Measurements from ENCODE around the gene GDPD2.

The GDPD2 gene

DNA sequence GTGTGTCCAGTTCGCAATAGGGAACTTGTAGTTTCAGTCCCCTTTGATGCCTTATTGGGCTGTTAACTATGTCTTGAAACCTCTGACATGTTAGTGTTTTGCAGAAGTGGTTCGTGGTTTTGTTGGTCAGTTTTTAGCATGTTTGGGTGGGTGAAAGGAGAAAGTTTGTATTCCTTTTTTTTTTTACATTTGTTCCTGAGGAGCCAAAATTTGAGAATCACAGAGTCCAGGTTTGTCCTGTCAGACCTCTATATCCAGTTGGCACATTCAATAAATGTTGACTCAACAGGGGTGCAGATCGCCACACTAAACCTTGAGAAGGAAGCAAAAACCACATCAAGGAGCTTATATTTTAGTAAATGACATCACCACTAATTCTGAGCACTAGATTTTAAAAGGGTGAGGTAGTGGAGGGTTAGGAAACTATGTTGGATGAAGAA, 47.8 kb downstream of the GDPD2 start:
- peaks cover 5% of the 10 kb centered on the region for H3K36me3 ChIP-seq (ENCODE audit: insufficient read depth, low read length)
- no peaks in the 10 kb centered on the region for H3K9me3 ChIP-seq (ENCODE audit: low read length)
- no peak overlapping the region for H2AFZ ChIP-seq (ENCODE audit: low read depth, low read length)
- no peak overlapping the region for H3K4me3 ChIP-seq (ENCODE audit: low read length)
- H3K27me3 ChIP-seq (ENCODE audit: insufficient read depth, low read length): no peaks in the 10 kb centered on the region
- no peaks in the 10 kb centered on the region for H3K4me1 ChIP-seq (ENCODE audit: insufficient read depth, low read length)

DNA sequence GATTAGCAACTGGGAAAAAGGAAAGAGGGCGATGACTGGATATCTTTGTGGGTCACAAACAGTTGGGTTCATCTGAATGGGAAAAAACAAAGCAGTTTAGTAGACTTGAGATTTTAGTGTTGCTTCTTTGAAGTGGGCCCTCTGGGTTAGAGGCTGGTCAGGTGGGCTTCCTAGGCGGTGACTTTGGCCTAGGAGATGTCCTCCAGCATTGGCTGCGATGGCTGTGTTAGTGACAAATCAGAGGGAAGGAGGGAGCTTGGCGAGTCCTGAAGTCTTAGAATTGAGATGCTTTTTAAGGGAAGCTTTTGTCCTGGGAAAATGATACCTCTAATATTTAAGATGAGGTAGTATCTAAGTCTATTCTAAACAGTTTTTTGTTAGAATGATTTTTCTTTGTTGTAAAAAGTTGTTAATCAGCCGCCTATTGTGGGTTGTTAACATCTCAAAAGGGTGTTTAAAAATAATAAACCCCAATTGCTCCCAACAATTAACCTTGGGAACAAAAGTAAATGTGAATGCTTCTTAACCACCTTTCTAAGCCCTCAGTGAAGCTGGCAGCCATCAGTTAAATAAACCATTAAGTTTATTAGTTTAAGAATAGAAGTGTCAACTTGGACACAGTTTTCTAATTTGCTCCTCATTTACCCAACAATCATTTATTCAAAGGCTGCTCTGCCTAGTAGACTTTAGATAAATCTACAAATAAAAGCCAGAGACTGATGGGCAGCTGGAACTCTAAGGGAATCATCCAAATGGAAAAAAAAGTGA, 53.2 kb downstream of the GDPD2 start:
- peaks cover 18% of the 10 kb centered on the region for H3K4me1 ChIP-seq (ENCODE audit: insufficient read depth, low read length)
- peaks cover 18% of the 10 kb centered on the region for H3K36me3 ChIP-seq (ENCODE audit: insufficient read depth, low read length)
- no peaks in the 10 kb centered on the region for H3K9me3 ChIP-seq (ENCODE audit: low read length)
- H3K27me3 ChIP-seq (ENCODE audit: insufficient read depth, low read length): no peaks in the 10 kb centered on the region
- no peak overlapping the region for H2AFZ ChIP-seq (ENCODE audit: low read depth, low read length)
- H3K4me3 ChIP-seq (ENCODE audit: low read length): no peak overlapping the region

DNA sequence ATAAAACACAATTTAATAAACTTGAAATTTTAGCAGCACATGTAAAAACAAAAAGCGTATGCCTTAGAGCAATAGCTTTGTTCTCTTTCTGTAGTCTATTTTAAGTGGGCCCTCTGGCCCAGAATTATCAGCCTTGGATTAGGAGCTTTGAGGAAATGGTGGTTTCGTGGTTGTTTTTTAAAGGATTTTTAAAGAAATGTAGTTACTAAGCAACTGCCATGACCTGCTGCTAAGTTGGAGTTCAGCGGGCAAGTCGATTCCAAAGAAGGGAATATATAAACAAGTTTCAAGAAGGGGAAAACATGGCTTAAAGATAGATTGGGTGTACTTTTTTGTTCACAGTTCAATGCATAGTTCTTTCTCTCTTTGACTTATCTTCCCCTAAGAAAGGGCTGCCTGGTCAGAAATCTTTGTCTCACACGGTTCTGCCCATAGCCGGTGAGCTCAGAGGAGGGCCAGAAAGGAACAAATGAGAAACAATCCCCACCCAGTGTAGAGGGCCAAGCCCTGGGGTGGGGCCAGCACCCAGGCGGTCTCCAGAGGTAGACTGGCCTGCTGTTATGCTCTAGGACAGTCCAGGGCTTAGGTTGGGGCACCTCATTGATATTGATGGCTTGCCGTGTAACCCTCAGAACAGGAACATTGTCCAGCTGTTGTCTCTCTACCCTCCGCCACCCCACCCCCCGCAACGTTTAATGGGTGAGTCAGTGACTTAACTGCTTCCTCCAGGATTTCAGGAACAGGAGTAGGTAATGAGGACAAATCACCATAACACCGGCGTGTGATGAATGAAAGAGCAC, 54.0 kb downstream of the GDPD2 start:
- Histone ChIP-seq H3K36me3 (ENCODE audit: insufficient read depth, low read length) (peaks cover 23% of the 10 kb centered on the region), H3K27me3 (ENCODE audit: insufficient read depth, low read length) (no peaks in the 10 kb centered on the region), H3K9me3 (ENCODE audit: low read length) (no peaks in the 10 kb centered on the region), H2AFZ (ENCODE audit: low read depth, low read length) (no peak overlapping the region), H3K4me3 (ENCODE audit: low read length) (no peak overlapping the region), H3K4me1 (ENCODE audit: insufficient read depth, low read length) (peaks cover 18% of the 10 kb centered on the region)

DNA sequence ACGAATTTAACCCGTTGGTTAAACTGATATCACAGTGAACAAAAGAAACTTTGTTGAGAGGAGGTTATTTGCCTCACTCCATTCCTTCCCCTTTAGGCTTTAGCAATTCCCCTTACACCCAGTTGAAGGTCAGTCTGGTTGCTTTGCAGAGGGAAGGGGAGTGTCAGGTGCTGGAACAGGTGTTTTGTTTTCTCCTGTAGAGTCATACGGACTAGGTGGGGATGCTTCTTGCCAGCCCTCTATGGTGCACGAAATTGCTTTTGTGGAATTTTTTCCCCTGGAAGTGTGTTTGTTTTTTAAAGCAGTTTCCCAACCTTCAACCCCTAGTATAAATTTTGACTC, 54.6 kb downstream of the GDPD2 start:
- H3K4me3 ChIP-seq (ENCODE audit: low read length): no peak overlapping the region
- H2AFZ ChIP-seq (ENCODE audit: low read depth, low read length): no peak overlapping the region
- H3K27me3 ChIP-seq (ENCODE audit: insufficient read depth, low read length): no peaks in the 10 kb centered on the region
- H3K9me3 ChIP-seq (ENCODE audit: low read length): no peaks in the 10 kb centered on the region
- peaks cover 18% of the 10 kb centered on the region for H3K4me1 ChIP-seq (ENCODE audit: insufficient read depth, low read length)
- H3K36me3 ChIP-seq (ENCODE audit: insufficient read depth, low read length): peaks cover 24% of the 10 kb centered on the region

DNA sequence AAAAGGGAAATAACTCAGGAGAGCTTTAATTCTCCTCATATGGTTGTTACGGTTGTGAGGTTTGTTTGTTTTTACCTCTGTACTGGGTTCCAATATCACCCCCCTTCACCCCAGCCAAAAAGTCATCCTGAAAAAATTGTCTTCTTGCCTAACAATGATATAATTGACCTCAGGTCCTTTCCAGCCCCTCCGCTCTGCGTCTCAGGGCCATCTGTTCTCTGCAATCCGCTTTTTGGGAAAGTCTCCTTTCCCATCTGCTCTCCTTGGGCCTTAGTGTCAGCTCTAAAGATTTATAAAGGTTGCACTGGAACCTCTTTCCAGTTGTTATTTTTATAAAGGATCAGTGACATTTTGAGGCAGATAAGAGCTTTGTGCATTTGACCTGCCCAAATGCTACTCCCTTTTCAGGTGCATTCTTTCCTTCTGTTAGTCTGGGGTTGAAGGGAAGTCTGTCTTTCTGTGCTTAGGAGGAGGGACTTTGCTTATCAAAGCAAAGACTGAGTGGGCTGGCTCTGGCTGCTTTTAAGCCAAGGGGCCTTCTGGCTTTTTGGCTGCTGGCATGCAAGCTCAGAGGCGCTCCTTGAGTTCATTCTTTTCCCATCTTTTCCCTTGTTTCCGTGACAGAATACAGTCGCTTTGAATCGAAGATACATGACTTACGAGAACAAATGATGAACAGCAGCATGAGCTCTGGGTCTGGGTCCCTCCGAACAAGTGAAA, 55.6 kb downstream of the GDPD2 start:
- Histone ChIP-seq H3K4me3 (ENCODE audit: low read length) (no peak overlapping the region), H2AFZ (ENCODE audit: low read depth, low read length) (no peak overlapping the region), H3K9me3 (ENCODE audit: low read length) (no peaks in the 10 kb centered on the region), H3K36me3 (ENCODE audit: insufficient read depth, low read length) (peaks cover 29% of the 10 kb centered on the region), H3K4me1 (ENCODE audit: insufficient read depth, low read length) (peaks cover 18% of the 10 kb centered on the region), H3K27me3 (ENCODE audit: insufficient read depth, low read length) (no peaks in the 10 kb centered on the region)

DNA sequence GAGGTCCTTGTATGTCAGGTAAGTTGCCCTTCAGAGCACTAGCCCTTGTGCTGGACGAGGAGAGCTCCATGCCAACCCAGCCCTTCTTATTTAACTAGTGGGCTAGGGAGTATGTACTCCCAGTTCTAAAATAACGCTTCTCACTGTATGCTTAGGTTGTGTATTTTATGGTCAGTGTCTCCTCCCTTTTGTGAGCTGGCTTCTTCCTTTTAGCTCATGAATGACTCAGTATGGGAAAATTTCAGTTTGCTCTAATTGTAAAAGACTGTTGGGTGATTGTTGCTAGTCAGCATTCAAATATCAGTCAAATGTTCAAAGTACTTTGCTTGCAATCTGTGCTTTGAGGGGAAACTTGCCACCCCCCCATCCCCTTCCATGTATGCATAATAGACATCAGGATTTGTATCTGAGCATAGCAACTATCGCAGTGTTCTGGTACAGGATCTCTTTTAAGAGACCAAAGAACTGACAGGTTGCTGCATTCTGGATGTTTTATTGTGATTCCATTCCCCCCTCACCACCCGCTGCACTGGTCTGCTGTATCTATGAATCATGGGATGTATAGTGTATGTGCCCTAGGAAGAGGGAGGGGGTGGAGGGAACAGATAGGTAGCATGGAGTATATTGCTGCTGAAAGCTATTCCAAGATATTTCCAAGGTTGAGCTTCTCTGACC, 56.3 kb downstream of the GDPD2 start:
- no peak overlapping the region for H2AFZ ChIP-seq (ENCODE audit: low read depth, low read length)
- H3K9me3 ChIP-seq (ENCODE audit: low read length): no peaks in the 10 kb centered on the region
- peaks cover 18% of the 10 kb centered on the region for H3K4me1 ChIP-seq (ENCODE audit: insufficient read depth, low read length)
- no peak overlapping the region for H3K4me3 ChIP-seq (ENCODE audit: low read length)
- H3K27me3 ChIP-seq (ENCODE audit: insufficient read depth, low read length): no peaks in the 10 kb centered on the region
- H3K36me3 ChIP-seq (ENCODE audit: insufficient read depth, low read length): peaks cover 26% of the 10 kb centered on the region

DNA sequence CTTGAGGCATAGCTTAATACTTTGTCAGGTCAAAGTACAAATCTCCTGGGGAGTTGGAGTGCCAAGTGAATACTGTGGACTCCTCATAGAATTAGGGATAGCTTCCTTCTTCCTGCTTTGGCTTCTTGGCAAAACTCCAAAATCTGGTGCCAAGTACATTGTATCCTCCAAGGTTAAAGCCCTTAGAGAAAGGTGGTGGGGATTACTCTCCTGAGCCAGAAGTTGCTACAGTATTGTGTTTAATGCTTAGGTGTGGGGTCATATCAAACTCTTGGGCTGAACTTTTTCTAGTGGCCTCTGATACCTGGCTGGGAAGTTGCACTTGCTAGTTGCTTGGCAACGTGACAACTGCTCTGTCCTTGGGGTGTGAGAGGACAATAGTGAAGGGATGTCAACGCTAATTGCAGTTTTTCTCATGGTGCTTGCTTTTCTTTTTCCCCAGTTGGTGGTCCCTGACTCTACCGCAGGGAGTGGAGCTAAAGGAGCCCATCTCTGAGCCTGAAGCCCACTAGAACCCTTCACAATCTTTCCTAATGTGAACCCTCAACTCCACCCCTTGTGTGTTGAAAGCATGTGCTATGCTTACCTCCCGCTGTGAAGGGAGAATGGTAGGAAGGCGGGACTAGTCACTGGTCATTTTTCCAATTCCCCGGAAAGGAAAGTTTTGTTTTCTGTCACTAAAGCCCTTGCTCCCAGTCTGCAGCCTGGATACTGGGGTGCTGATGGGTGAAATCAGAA, 57.0 kb downstream of the GDPD2 start:
- Histone ChIP-seq H3K9me3 (ENCODE audit: low read length) (no peaks in the 10 kb centered on the region), H2AFZ (ENCODE audit: low read depth, low read length) (no peak overlapping the region), H3K27me3 (ENCODE audit: insufficient read depth, low read length) (no peaks in the 10 kb centered on the region), H3K36me3 (ENCODE audit: insufficient read depth, low read length) (peaks cover 30% of the 10 kb centered on the region), H3K4me3 (ENCODE audit: low read length) (no peak overlapping the region), H3K4me1 (ENCODE audit: insufficient read depth, low read length) (peaks cover 18% of the 10 kb centered on the region)

DNA sequence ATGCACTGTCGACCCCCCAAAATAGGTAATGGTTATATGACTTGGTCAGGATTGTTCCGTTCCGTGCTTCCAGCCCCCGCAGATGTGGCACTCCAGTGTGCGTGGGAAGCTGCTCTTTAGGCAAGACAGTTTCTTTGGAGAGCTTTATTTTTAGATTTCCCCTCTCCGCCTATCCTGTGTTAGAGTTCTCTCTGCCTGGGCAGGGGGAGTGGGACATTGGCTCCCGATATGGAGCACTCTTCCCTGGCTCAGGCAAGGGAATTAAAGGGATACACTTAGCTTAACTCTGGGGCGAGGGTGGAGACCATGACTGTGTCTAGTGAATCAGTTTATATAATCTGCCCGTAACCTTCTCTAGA, 57.5 kb downstream of the GDPD2 start:
- Histone ChIP-seq H3K4me3 (ENCODE audit: low read length) (no peak overlapping the region), H3K27me3 (ENCODE audit: insufficient read depth, low read length) (no peaks in the 10 kb centered on the region), H3K4me1 (ENCODE audit: insufficient read depth, low read length) (peaks cover 18% of the 10 kb centered on the region), H3K9me3 (ENCODE audit: low read length) (no peaks in the 10 kb centered on the region), H2AFZ (ENCODE audit: low read depth, low read length) (no peak overlapping the region), H3K36me3 (ENCODE audit: insufficient read depth, low read length) (peaks cover 32% of the 10 kb centered on the region)

DNA sequence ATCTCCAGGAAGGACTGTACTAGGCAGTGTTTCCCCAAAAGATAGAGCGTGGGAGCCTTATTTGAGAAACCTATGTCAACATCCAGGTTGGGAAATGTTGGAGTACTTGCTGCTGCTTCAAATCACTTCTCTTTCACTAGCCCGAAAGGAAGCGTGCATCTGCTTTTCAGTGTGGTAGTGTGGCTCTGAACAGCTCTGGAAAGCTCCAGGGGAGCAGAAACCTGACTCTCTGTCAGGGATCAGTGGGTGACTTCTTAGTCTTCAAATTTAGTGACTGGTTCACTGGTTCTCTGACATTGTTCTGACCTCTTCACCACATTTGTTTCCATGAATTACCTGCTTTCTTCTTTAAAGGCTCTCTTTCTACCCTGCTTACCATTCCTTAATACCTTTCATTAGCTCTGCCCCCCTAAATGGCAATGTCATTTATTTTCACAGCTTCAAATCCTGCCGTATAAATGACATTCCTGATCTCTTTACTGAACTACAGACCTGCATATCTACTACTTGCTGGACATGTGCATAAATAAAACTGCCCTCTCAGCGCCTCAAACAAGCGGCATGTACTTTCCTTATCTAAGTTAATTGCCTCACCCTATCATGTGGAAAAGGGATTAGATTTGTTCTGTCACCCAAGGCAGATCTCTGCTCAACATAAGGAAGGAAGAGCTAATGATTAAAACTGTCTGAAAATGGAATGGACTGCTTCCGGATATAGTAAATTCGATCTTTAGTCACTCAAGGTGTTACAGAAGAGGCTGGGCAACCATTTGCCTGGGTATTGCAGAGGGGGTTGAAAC, 58.6 kb downstream of the GDPD2 start:
- no peak overlapping the region for H3K4me3 ChIP-seq (ENCODE audit: low read length)
- H2AFZ ChIP-seq (ENCODE audit: low read depth, low read length): no peak overlapping the region
- peaks cover 36% of the 10 kb centered on the region for H3K36me3 ChIP-seq (ENCODE audit: insufficient read depth, low read length)
- no peaks in the 10 kb centered on the region for H3K9me3 ChIP-seq (ENCODE audit: low read length)
- no peaks in the 10 kb centered on the region for H3K27me3 ChIP-seq (ENCODE audit: insufficient read depth, low read length)
- H3K4me1 ChIP-seq (ENCODE audit: insufficient read depth, low read length): peaks cover 17% of the 10 kb centered on the region

DNA sequence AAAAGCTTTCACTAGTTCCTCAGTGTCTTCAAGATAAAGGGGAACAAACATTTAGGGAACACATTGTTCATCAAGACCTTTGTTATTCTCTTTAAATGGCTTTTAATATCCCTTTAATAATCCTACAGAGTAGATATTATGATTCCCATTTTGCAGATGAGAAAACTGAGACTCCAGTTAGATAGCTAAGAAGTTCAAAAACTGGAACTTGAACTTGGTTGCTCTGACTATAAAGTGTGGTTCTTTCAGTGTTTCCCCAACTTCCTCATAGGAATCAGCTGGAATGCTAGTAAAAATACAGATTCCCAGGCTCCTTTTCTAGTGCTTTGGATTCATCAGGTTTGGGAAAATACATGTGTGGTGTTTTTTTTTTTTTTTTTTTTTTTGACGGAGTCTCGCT, 59.2 kb downstream of the GDPD2 start:
- Histone ChIP-seq H3K36me3 (ENCODE audit: insufficient read depth, low read length) (peaks cover 40% of the 10 kb centered on the region), H3K4me3 (ENCODE audit: low read length) (no peak overlapping the region), H3K9me3 (ENCODE audit: low read length) (no peaks in the 10 kb centered on the region), H2AFZ (ENCODE audit: low read depth, low read length) (no peak overlapping the region), H3K4me1 (ENCODE audit: insufficient read depth, low read length) (peaks cover 10% of the 10 kb centered on the region), H3K27me3 (ENCODE audit: insufficient read depth, low read length) (no peaks in the 10 kb centered on the region)

Measured in neuron (in vitro differentiated cells).